Neural cell (in vitro differentiated cells): ENCODE data around the gene MDM2.

Experiments
- CTCF ChIP-seq: fragments of 450-650 bp; IDR thresholded peaks from 2 replicates; pipeline ENCODE4 v1.5.1; 2014; ENCODE audit warnings: antibody characterized with exemption, mild to moderate bottlenecking, moderate library complexity; ENCODE audit not compliant: poor library complexity, severe bottlenecking
- EP300 ChIP-seq: fragments of 450-650 bp; conservative IDR thresholded peaks from 2 replicates; pipeline ENCODE4 v1.6.1; 2014; ENCODE audit warnings: antibody characterized with exemption, mild to moderate bottlenecking, moderate library complexity; ENCODE audit not compliant: poor library complexity, severe bottlenecking
- EZH2 ChIP-seq: fragments of 200-600, 300-800 bp; shearing (Covaris generic), sonication (generic); IDR thresholded peaks from 2 replicates; pipeline ENCODE4 v1.6.1; 2014; ENCODE audit warnings: antibody characterized with exemption, low read length, borderline replicate concordance, mild to moderate bottlenecking; ENCODE audit not compliant: insufficient read depth, poor library complexity, severe bottlenecking
- MXI1 ChIP-seq: fragments of 450-650 bp; conservative IDR thresholded peaks from 2 replicates; pipeline ENCODE4 v1.6.1; 2014; ENCODE audit warnings: antibody characterized with exemption, mild to moderate bottlenecking; ENCODE audit not compliant: poor library complexity, severe bottlenecking
- POLR2AphosphoS5 ChIP-seq: IDR thresholded peaks from 2 replicates; pipeline ENCODE4 v1.6.1; 2012
- REST ChIP-seq: IDR thresholded peaks from 2 replicates; pipeline ENCODE4 v1.6.1; 2012; ENCODE audit warnings: borderline replicate concordance

- no peak for TF ChIP-seq POLR2AphosphoS5
- no peak for TF ChIP-seq CTCF
- no peak for TF ChIP-seq EP300
- no peak for TF ChIP-seq EZH2
- no peak for TF ChIP-seq MXI1
- TF ChIP-seq REST = no peak
These were observed 45.3 kb upstream of the MDM2 start for GRCh38 chr12:68762691-68763090.
